Measurements from ENCODE around the gene FUBP1.
"Not testable (repeated sequence)": the region's sequence is repeated elsewhere in the genome, so short reads cannot be mapped to it uniquely, and the experiment has no call there.

FUBP1 gene

GRCh38 chr1:77978969-77979876, at the start of gene FUBP1:
FUBP1 (minus strand) TSS chr1:77979072; CDS start chr1:77979004, 68 bp downstream.
- DNase-seq (ENCODE audit: low read depth in 2 of 2): peak; percentile 94

DNA sequence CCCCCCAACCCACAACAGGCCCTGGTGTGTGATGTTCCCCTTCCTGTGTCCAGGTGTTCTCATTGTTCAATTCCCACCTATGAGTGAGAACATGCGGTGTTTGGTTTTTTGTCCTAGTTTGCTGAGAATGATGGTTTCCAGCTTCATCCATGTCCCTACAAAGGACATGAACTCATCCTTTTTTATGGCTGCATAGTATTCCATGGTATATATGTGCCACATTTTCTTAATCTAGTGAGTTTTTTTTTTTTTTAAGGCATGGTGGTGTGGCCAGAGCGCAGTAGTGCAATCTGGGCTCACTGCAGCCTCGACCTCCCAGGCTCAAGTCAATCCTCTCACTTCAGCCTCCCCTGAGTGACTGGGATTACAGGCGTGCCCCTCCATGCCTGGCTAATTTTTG, 42.3 kb upstream of the FUBP1 start:
- DNase-seq (ENCODE audit: low read depth in 2 of 2): not testable (repeated sequence)

DNA sequence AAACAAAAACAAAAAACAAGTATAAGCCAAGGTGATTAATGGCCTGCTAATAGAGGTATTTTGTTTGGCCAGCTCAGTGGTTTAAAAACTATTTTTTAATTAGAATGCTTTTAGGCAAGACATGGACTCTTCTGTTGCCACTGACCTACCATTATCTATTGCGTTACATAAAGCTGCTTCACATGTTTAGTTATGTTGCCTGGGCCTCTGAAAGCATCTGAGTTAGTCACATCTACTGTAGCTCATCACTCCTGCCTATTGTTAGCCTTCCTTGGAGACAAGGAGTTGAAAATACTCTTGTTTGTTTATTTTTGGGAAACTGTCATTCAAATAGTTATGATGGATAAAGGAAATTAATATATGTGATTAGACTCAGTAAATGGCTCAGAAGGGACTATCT, 40.2 kb upstream of the FUBP1 start:
- no peak for DNase-seq (ENCODE audit: low read depth in 2 of 2)

- DNase-seq (ENCODE audit: low read depth in 2 of 2): no peak
These were observed 36.3 kb upstream of the FUBP1 start for GRCh38 chr1:78015148-78015547.

- no peak for DNase-seq (ENCODE audit: low read depth in 2 of 2)
These were observed 32.2 kb upstream of the FUBP1 start for GRCh38 chr1:78011050-78011449.

DNA sequence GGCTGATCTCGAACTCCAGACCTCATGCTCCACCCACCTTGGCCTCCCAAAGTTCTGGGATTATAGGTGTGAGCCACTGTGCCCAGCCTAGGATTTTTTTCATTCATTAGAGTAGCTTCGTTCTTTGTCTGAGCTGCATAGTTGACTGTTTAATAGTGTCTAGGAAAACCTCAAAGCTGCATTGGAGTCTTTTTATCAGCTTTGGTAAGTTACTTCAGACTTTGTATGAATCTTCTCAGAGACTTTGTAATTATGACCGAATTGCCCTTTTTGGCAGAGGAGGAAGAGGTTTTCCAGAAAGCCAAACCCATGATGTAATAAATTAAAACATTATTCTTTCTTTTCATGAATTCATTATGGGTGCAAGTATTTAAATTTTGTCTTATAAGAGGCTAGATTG, 31.0 kb upstream of the FUBP1 start:
- no peak for DNase-seq (ENCODE audit: low read depth in 2 of 2)

DNA sequence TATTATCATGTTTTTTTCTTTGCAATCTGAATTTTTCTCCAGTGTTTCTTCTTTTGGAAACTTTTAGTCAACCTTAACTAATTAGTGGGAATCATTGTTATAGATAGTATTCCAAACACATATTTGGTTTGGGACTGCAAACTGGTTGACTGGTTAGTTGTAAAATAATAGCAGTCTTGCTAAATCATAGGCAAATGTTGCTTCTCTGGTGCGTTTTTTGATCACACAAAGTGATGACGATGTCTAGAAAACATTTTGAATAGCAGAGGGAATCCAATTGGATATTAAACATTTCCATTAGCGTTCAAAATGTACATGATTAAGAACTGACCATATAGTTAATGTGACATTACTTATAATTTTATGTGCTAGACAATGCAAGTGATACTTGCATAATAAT, 30.4 kb upstream of the FUBP1 start:
- no peak for DNase-seq (ENCODE audit: low read depth in 2 of 2)

DNA sequence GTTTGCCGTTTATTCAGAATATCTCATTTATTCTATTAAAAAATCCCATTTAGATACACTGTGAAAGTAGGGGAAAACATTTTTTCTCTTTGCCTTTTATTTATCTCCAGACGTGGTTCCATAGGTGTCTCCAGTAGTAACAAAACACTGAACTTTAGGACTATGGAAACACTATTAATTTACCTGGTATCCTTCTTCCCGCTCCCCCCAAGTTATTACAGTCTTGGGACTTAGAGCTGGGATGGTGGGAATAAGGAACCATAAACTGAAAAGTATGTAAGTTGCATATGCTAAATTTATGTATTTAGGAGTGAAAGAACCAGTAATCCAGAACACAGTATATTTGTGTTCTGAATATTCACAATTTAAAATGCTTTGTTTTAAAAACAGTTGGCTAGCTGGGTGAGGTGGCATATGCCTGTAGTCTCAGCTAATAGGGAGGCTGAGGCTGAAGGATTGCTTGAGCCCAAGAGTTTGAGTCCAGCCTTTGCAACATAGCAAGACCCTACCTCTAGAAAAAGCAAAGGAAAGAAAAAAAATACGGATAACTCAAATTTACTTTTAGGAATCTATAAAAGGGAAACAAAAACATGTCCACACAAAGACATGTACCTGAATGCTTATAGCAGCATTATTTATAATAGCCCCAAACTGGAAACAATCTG, 28.9 kb upstream of the FUBP1 start:
- DNase-seq (ENCODE audit: low read depth in 2 of 2): no peak

DNA sequence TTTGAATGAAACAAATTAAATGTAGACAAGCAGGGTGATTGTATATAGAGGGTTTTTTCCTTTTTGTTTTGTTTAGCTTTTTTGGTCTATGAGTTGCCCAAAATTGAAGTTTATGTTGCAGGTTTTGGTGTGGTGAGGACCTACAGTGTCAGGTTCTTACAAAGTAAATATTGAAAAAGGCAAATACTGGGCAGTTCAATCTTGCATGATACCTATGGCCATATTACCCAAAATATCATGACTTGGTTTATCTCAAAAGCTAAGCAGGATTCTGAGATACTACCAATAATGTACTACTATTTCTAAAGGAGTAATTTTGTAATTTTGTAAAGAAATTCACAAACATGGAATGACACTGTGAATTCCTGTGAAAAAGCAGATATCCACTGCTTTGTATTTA, 27.6 kb upstream of the FUBP1 start:
- DNase-seq (ENCODE audit: low read depth in 2 of 2): no peak

- no peak for DNase-seq (ENCODE audit: low read depth in 2 of 2)
These were observed 26.9 kb upstream of the FUBP1 start for GRCh38 chr1:78005755-78006154.

- DNase-seq (ENCODE audit: low read depth in 2 of 2): no peak
These were observed 26.5 kb upstream of the FUBP1 start for GRCh38 chr1:78005448-78005722.

DNA sequence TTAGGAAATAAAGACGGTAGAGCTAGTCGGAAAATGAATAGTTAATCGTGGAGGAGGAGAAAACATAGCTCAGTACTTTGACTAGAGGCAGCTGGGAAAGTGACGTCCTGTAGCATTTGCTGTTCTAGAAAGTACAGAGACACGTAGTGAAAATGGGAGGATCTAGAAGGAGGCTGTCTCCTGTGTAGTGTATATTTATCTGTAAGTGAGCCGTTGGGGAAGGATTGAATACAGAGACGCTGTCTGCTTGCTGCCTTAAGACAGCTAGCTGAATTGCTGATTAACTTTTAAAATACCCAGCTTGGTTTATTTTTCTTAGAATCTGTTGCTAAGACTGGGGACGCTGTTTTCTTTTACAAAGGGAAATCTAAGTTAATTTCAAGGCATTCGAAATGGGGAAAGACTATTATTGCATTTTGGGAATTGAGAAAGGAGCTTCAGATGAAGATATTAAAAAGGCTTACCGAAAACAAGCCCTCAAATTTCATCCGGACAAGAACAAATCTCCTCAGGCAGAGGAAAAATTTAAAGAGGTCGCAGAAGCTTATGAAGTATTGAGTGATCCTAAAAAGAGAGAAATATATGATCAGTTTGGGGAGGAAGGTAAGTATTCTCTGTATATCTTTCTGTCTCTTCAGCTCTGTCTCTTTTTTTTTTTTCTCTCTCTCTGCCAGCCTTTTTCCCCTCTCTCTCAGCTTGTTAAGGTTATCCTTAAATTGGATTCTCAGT, 26.0 kb upstream of the FUBP1 start, which contains the start of gene DNAJB4:
Gene DNAJB4 (plus strand): TSS at position 221 of the 729 bp plus-strand sequence. CDS start 172 bp downstream, at position 393.
- DNase-seq (ENCODE audit: low read depth in 2 of 2): peak; percentile 42 to 55

GRCh38 chr1:78003882-78004718, 25.2 kb upstream of the FUBP1 start:
- DNase-seq (ENCODE audit: low read depth in 2 of 2): peak in 1 of 2 donors; percentile 24

- no peak for DNase-seq (ENCODE audit: low read depth in 2 of 2)
These were observed 24.3 kb upstream of the FUBP1 start for GRCh38 chr1:78003070-78003746.

- DNase-seq (ENCODE audit: low read depth in 2 of 2): not testable (repeated sequence)
These were observed 21.7 kb upstream of the FUBP1 start for GRCh38 chr1:78000536-78000935.

- DNase-seq (ENCODE audit: low read depth in 2 of 2): no peak
These were observed 17.9 kb upstream of the FUBP1 start for GRCh38 chr1:77996734-77997133.

GRCh38 chr1:77994117-77994705, 15.3 kb upstream of the FUBP1 start:
- no peak for DNase-seq (ENCODE audit: low read depth in 2 of 2)

DNA sequence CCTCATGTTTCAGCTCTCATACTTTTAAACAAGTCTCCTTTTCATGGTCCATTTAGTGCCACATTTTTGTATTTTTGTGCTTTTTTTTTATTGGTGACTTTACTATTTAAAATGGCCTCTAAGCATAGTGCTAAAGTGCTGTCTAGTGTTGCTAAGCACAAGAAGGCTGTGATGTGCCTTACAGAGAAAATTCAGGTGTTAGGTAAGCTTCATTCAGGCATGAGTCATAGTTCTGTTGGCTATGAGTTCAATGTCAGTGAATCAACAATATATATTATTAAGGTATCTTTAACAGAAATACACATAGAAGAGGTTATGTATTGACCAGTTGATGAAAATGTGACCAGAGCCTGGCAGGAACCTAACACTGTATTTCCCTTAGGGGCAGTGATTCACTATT, 12.8 kb upstream of the FUBP1 start:
- no peak for DNase-seq (ENCODE audit: low read depth in 2 of 2)

DNA sequence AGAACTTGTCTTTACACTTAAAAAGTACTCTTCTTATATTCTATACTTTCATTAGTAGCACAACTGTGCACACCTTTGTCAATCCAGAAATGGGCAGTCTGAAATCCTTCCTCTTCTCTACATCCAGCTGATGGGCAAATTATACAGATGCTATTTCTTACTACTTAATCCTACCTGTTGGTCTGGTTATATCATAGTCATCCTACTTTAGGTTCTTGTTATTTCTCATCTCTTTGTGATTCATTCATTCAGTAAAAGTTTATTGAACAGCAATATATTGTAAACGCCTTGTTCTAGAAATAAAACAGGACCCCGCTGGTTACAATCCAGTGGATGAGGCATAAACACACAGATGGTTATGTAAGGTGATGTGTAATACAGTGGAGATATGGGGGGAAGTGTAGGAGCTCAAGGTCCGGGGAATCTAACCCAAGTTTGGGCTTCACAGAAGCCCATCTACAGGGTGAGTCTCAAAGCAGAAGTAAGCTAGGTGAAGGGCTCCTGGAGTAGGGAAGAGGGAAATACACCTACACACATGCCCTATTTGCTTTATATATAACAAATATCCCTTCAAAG, 11.8 kb upstream of the FUBP1 start:
- no peak for DNase-seq (ENCODE audit: low read depth in 2 of 2)

DNA sequence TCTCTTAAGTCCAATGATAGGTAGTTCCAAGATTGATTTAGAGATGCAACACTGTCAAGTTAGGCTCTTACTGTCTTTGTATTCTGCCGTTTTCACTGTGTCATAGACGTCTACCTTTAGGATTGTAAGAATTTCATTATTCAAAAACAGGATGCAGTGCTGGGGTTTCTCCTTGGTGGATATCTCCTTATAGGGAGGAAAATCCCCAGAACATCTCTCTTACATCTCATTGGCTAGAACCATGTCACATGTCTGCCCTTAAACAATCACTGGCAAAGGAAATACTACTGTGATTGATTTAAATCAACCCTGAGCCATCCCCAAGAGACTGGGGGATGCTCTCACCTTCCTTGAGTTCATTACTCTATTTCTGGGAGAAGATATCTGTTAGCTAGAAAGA, 10.9 kb upstream of the FUBP1 start:
- DNase-seq (ENCODE audit: low read depth in 2 of 2): no peak

Measured in stimulated activated CD4-positive, alpha-beta T cell treated with anti-CD3 and anti-CD28 coated beads, Interleukin-15, amount 100 ng/mL, for 48 hours (primary cell).